ENCODE results near the gene COBLL1. TPM values are rescaled to one million over a fixed set of nuclear protein-coding genes. Genes with fewer than 3 reads are reported as not detected.

Gene COBLL1
- total and polyA plus RNA-seq, 11 donors: 4.0 to 36.9 (median 16.2) TPM

DNA sequence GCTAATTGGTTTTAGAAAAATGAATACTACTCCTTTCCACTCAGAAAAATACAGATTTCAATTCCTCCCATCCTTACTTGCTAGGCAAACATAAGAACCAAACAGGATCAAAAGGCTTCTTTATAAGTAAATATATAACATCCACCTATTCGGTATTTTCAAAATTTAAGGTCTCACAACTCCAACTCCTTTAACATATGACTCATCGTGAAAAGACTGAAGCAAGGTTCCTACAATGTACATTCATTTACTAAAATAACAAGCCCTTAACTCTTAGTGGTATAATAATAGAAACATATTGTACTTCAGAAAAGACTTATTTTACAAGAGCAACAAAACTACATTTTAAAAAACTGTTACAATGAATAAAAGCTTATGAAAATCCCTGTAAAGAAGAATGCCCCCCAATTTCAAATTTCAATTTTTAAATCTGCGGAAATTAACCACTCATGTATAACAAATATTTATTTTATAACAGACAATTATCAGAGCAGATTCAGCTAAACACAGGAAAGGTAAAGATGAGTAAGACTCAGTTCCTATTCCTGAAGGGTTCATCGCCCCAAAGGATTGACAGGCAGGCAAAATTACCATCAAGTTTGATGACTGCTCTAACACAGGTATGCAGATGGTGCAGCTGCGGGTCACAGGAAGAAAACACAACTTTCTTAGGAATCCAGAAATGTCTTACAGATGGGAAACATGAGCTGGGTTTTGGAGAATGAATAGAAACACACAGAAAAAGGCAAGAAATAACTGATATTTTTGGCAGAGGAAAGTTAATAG, 96.4 kb downstream of the COBLL1 start:
- Histone ChIP-seq H3K27ac (no peak overlapping the region), H3K9me3 (no peaks in the 10 kb centered on the region), H3K4me1 (peaks cover 0 to 42% (median 13%) of the 10 kb centered on the region in 12 donors), H3K27me3 (no peaks in the 10 kb centered on the region), H3K4me3 (no peak overlapping the region), H3K36me3 (peaks cover 0 to 10% (median 0%) of the 10 kb centered on the region in 9 donors)
- intact Hi-C loops (cut with DNase I): no loop called here
- ATAC-seq (no peak), DNase-seq (no peak)
- 79 to 83% (median 81%) methylated on average over 5 of the region's 5 CpGs for WGBS, 4 donors
- TF ChIP-seq, protein P1, sequence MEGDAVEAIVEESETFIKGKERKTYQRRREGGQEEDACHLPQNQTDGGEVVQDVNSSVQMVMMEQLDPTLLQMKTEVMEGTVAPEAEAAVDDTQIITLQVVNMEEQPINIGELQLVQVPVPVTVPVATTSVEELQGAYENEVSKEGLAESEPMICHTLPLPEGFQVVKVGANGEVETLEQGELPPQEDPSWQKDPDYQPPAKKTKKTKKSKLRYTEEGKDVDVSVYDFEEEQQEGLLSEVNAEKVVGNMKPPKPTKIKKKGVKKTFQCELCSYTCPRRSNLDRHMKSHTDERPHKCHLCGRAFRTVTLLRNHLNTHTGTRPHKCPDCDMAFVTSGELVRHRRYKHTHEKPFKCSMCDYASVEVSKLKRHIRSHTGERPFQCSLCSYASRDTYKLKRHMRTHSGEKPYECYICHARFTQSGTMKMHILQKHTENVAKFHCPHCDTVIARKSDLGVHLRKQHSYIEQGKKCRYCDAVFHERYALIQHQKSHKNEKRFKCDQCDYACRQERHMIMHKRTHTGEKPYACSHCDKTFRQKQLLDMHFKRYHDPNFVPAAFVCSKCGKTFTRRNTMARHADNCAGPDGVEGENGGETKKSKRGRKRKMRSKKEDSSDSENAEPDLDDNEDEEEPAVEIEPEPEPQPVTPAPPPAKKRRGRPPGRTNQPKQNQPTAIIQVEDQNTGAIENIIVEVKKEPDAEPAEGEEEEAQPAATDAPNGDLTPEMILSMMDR (IDR thresholded peaks at IDR 0.05): no peak
- no peak for TF ChIP-seq POLR2A (IDR thresholded peaks at IDR 0.05)

DNA sequence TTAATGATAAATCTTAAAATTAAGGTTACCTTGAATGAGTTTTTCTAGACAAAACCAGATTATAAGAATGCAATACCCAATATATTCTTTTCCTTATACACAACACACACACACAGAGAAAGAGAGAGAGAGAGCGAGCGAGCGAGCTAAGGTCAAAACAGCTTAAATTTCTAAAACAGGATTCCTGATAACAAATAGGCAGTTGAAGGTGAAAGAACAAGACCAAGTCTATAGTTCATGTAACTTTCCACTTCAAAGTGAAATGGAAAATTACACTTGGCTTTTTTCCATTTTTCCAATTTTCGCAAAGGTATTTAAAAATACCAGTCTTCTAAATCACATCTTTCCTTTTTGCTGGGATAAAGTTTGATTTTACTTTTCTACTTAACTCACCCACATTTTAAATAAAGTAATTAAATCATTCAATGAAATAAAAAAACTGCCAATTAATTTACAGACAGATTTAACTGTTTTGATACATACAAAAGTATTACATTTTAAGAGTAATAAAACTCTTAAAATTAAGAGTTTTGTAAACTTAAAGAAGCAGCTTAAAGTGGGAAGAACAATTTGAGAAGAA, 98.8 kb downstream of the COBLL1 start:
- H3K9me3 ChIP-seq: no peaks in the 10 kb centered on the region
- peaks cover 0 to 52% (median 16%) of the 10 kb centered on the region in 12 donors for H3K4me1 ChIP-seq
- H3K27ac ChIP-seq: no peak overlapping the region
- H3K4me3 ChIP-seq: no peak overlapping the region
- 88 to 93% (median 91%) methylated on average over 4 of the region's 4 CpGs for WGBS, 4 donors
- no peak for ATAC-seq
- no peaks in the 10 kb centered on the region for H3K27me3 ChIP-seq
- no peak for TF ChIP-seq POLR2A (IDR thresholded peaks at IDR 0.05)
- TF ChIP-seq, protein P1 (IDR thresholded peaks at IDR 0.05): no peak
- DNase-seq: no peak
- intact Hi-C loops (cut with DNase I): no loop called here
- peaks cover 0 to 10% (median 0%) of the 10 kb centered on the region in 9 donors for H3K36me3 ChIP-seq

DNA sequence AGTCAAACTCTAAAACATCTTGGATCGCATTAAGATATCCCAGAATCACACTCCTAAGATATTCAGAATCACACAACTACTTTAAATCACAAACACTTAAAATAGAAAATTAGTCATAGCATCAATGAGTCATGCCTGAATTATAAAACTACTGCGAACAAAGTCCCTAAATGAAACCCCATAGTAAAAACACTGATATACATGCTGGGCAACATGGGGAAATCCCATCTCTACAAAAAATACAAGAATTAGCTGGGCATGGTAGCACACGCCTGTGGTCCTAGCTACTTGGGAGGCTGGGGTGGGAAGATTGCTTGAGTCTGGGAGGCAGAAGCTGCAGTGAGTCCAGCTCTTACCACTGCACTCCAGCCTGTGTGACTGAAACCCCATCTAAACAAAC, 101.7 kb downstream of the COBLL1 start:
- peaks cover 0 to 10% (median 0%) of the 10 kb centered on the region in 9 donors for H3K36me3 ChIP-seq
- H3K4me1 ChIP-seq: peaks cover 0 to 46% (median 20%) of the 10 kb centered on the region in 12 donors
- H3K27me3 ChIP-seq: no peaks in the 10 kb centered on the region
- TF ChIP-seq POLR2A (IDR thresholded peaks at IDR 0.05): no peak
- TF ChIP-seq, protein P1 (IDR thresholded peaks at IDR 0.05): no peak
- ATAC-seq: peak in 3 of 4 donors; percentile 33 to 71 (median 46)
- H3K27ac ChIP-seq: peak overlapping the region in 3 of 12 donors; percentile 11 to 44 (median 17)
- DNase-seq: no peak
- no peaks in the 10 kb centered on the region for H3K9me3 ChIP-seq
- intact Hi-C loops (cut with DNase I): loop anchor here (2.0 to 10.0 kb wide), 4 partner anchors 101 to 465 kb away; partner anchors contain the start of genes COBLL1 (in 9 of the 10) and SCN3A (in 1 of the 10)
- H3K4me3 ChIP-seq: no peak overlapping the region
- WGBS, 4 donors: 34 to 56% (median 40%) methylated on average over 3 of the region's 3 CpGs

DNA sequence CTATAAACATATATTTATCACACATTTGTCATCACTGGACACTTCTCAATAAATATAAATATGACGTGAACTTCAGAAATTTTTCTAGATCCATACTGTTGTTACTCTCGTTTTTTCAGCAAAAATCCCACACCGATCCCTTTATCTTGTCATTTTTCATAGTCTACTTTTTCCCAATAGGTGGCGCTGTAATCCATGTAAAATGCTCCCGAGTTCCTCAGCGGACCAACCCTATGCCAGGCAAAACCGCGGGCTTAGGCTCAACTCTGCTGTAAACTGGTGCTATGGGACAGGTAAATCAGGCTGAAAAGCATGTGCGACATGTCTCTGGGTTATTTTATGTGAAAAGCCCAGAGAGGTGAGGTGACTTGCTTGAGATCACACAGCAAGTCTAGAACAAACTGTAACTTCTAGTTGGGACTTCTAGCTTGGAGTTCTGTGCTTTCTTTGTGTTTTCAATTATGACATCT, 104.0 kb downstream of the COBLL1 start:
- DNase-seq (peak; percentile 40 to 67 (median 56)), ATAC-seq (peak; percentile 43 to 85 (median 81))
- Histone ChIP-seq H3K27ac (no peak overlapping the region), H3K4me1 (peaks cover 0 to 50% (median 21%) of the 10 kb centered on the region in 12 donors), H3K4me3 (no peak overlapping the region), H3K27me3 (no peaks in the 10 kb centered on the region), H3K36me3 (peaks cover 0 to 3% (median 0%) of the 10 kb centered on the region in 9 donors), H3K9me3 (no peaks in the 10 kb centered on the region)
- no peak for TF ChIP-seq POLR2A (IDR thresholded peaks at IDR 0.05)
- TF ChIP-seq, protein P1 (IDR thresholded peaks at IDR 0.05): peak; percentile 55 to 82 (median 72)
- WGBS, 4 donors: 1 to 6% (median 4%) methylated on average over 9 of the region's 9 CpGs
- intact Hi-C loops (cut with DNase I): loop anchor here (1.0 to 10.0 kb wide), 7 partner anchors 103 to 467 kb away; partner anchors contain the start of genes COBLL1 (in 7 of the 10) and SCN3A (in 1 of the 10)

Data from heart left ventricle (tissue), 16 donors.